Prostate gland (tissue), 2 donors: Measurements from ENCODE around the gene TUBB4A. TPM values are rescaled to one million over a fixed set of nuclear protein-coding genes. Genes with fewer than 3 reads are reported as not detected.

ENCODE experiments used
- DNase-seq: peaks from one replicate; pipeline ENCODE4 v3.0.0-alpha.2; 2019; ENCODE audit warnings: low spot score
- H3K27ac ChIP-seq, 2 donors: fragments of 200-600 bp; sonication (generic); 2 replicates each; pipeline ENCODE4 v1.5.1; 2017 to 2019
- H3K27me3 ChIP-seq: fragments of 200-600 bp; sonication (generic); replicated peaks from 2 replicates; pipeline ENCODE4 v1.5.1; 2019; ENCODE audit not compliant: insufficient read depth
- H3K36me3 ChIP-seq, 2 donors: fragments of 200-600 bp; sonication (generic); 1 replicate in 1 of 2; 2 replicates in 1 of 2; pipeline versions ENCODE4 v1.5.1 to v1.8.1; 2017 to 2019
- H3K4me1 ChIP-seq: fragments of 200-600 bp; sonication (generic); replicated peaks from 2 replicates; pipeline ENCODE4 v1.5.1; 2019
- H3K4me3 ChIP-seq, 2 donors: fragments of 200-600 bp; sonication (generic); 2 replicates each; pipeline ENCODE4 v1.5.1; 2017 to 2019
- H3K9me3 ChIP-seq: fragments of 200-600 bp; sonication (generic); 2 replicates; pipeline ENCODE4 v1.5.1; 2017
- CTCF ChIP-seq, 4 experiments: fragments of 200-600 bp in 2 of 4; fragments of 450-650 bp in 2 of 4; sonication (generic) in 2 of 4; IDR thresholded peaks; 1 replicate in 3 of 4; 2 replicates in 1 of 4; pipeline ENCODE4 v1.5.1; 2016 to 2019; ENCODE audit warnings: antibody characterized with exemption in 4 of 4, mild to moderate bottlenecking in 2 of 4, moderate library complexity in 2 of 4
- POLR2A ChIP-seq: fragments of 450-650 bp; IDR thresholded peaks from one replicate; pipeline ENCODE4 v1.6.1; 2016; ENCODE audit warnings: antibody characterized with exemption, mild to moderate bottlenecking
- POLR2AphosphoS5 ChIP-seq: sonication (generic); formaldehyde crosslinking; IDR thresholded peaks from one replicate; pipeline ENCODE4 v1.6.1; 2017; ENCODE audit warnings: antibody characterized with exemption
- WGBS: methylation state at CpG from one replicate; pipeline ENCODE4 v1.1.5; 2018; 5-methylcytosine and 5-hydroxymethylcytosine counted together
- intact Hi-C: fragments of 100-400 bp; cut with DNase I; formaldehyde crosslinking; loops from one replicate; pipeline ENCODE4 v1.14.2; 2022
- total RNA-seq, 2 donors: library from RNA; depleted of rRNA; stranded (reverse); fragments of >200 nt; gene quantifications; one replicate each; pipeline ENCODE4 v1.1.0, GENCODE V29; 2016

The TUBB4A gene
- total RNA-seq, 2 donors from 2014 or later = 0.23 to 100 TPM

GRCh38 chr19:6533000-6533328 is 30.9 kb upstream of the TUBB4A start:
- Histone ChIP-seq H3K9me3 (no peaks in the 10 kb centered on the region), H3K4me1 (peaks cover 9% of the 10 kb centered on the region), H3K36me3 (no peaks in the 10 kb centered on the region), H3K27me3 (no peaks in the 10 kb centered on the region), H3K4me3 (no peak overlapping the region), H3K27ac (no peak overlapping the region)
- 40% methylated on average over 3 of the region's 3 CpGs for WGBS
- no peak for DNase-seq
- TF ChIP-seq POLR2AphosphoS5 (no peak), CTCF (IDR thresholded peaks at IDR 0.05) (no peak), POLR2A (no peak)
- intact Hi-C loops = loop anchor here (10.0 kb wide), 1 partner anchor 202 kb away; the partner anchor contains the start of genes GPR108 and TRIP10

- Histone ChIP-seq H3K27ac (no peak overlapping the region), H3K27me3 (no peaks in the 10 kb centered on the region), H3K4me1 (peaks cover 9% of the 10 kb centered on the region), H3K9me3 (no peaks in the 10 kb centered on the region), H3K36me3 (no peaks in the 10 kb centered on the region), H3K4me3 (no peak overlapping the region)
- DNase-seq = no peak
- TF ChIP-seq CTCF (IDR thresholded peaks at IDR 0.05) (no peak), POLR2A (no peak), POLR2AphosphoS5 (no peak)
- intact Hi-C loops = loop anchor here (10.0 kb wide), 1 partner anchor 202 kb away; the partner anchor contains the start of genes GPR108 and TRIP10
- WGBS = 40% methylated on average over 31 of the region's 31 CpGs
Measured at GRCh38 chr19:6532244-6532999, 30.3 kb upstream of the TUBB4A start.

- WGBS = 55% methylated on average over 5 of the region's 5 CpGs
- no peak for TF ChIP-seq CTCF (IDR thresholded peaks at IDR 0.05)
- TF ChIP-seq POLR2A = no peak
- no peak for TF ChIP-seq POLR2AphosphoS5
- H3K4me1 ChIP-seq = peaks cover 9% of the 10 kb centered on the region
- intact Hi-C loops = loop anchor here (10.0 kb wide), 1 partner anchor 203 kb away; the partner anchor contains the start of genes GPR108 and TRIP10
- no peak for DNase-seq
- no peak overlapping the region for H3K4me3 ChIP-seq
- H3K36me3 ChIP-seq = no peaks in the 10 kb centered on the region
- H3K9me3 ChIP-seq = no peaks in the 10 kb centered on the region
- no peaks in the 10 kb centered on the region for H3K27me3 ChIP-seq
- H3K27ac ChIP-seq = no peak overlapping the region
Measured at GRCh38 chr19:6531956-6532243, 29.8 kb upstream of the TUBB4A start.

- intact Hi-C loops = loop anchor here (10.0 kb wide), 1 partner anchor 203 kb away; the partner anchor contains the start of genes GPR108 and TRIP10
- H3K4me1 ChIP-seq = peaks cover 9% of the 10 kb centered on the region
- H3K27ac ChIP-seq = no peak overlapping the region
- H3K36me3 ChIP-seq = no peaks in the 10 kb centered on the region
- TF ChIP-seq POLR2A (no peak), CTCF (IDR thresholded peaks at IDR 0.05) (no peak), POLR2AphosphoS5 (no peak)
- H3K27me3 ChIP-seq = no peaks in the 10 kb centered on the region
- H3K4me3 ChIP-seq = peak overlapping the region; percentile 40 to 44
- no peaks in the 10 kb centered on the region for H3K9me3 ChIP-seq
- DNase-seq = no peak
- 22% methylated on average over 36 of the region's 57 CpGs for WGBS
Measured at GRCh38 chr19:6531163-6531955, 29.2 kb upstream of the TUBB4A start.
